NCI-H1092 (cell line): ENCODE results near the gene TSPAN18.
A peak's percentile ranks its signal among the peaks of the same experiment; 100 is the strongest.

ENCODE experiments used
- DNase-seq: peaks from one replicate; lab custom pipeline; 2025; lab: John Stamatoyannopoulos, UW

TSPAN18 gene

DNA sequence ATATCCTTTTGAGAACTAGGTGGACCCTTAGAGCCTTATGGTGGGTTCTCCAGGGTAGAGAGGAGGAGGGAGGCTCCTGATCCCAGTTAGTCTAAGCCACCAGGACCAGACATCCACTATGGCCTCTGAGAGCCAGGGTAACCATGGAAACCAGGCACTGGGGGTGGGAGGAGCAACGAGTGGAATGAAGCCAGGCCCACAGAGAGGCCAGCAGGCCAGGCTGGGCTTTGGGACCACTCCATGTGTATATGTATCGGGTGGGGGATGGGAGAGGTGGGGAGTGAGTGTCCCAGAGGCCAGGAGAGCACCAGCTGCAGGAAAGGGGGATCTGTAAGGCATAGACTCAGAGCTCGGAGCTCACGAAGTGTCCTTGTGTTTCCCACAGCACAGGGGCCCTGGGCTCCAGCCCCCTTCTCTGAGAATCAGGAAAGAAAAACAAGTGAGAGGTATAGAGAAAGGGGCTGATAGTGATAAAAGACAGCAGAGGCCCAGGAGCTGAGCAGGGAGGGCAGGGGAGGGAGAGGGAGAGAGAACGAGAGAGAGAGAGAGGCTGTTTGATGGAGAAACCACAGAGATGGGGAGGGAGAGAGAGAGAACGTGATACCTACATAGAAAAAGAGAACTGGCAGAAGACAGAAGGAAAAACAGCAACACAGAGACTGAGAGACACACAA, 15.5 kb upstream of the TSPAN18 start:
- peak; percentile 60 for DNase-seq

DNA sequence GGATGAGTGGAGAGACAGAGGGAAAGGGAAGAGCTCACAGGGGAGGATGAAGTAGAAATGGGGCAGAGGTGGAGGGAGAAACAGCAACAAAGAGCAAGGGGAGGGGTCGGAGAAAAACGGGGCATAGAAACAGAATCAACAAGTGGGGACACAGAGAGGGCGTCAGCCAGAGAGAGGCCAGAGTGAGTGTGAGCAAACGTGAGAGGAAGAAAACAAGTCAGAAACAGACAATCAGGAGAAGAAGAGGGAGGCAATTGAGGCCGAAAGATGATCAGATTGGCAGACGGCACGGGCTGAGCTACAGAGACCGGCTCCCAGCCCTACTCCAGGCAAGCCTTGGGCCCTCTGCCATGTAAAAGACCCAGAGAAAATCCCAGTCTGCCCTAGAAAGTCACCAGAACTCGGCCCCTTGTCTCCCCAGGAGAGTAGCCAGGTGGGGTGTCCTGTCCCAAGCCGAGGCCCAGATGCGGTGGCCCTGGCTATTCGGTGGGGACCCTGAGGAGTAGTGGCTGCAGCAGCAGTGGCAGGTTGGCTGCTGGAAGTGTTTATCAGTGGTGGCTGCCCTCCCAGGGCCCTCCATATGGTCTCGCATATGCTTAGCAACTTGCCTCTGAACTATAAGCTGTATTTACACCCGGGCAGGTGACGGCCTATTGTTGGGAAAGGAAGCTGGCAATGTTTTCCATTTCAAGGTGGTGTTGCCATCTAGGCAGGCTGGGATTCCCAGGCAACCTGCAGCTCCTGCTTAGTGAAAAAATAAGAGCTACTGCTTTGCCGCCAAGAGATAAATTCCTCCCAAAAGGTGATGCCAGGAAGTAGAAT, 14.8 kb upstream of the TSPAN18 start:
- peak; percentile 42 for DNase-seq

DNA sequence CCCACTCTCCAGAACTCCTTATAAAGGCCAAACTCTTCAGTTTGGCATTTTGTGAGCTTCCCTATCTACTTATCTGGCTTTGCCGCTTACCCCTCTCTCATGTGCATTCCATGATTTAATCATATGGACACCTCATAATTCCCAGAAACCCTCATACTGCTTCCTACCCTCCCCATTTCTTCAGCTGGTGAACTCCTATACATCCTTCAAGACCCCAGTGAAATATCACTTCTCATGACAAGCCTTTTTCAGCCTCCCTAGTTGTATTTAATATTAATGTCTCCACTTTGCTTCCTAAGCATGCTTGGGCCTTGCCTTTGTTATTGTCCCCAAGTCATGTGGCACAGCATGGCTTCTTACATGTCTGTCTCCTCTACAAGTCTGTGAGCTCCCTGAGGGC, 13.7 kb upstream of the TSPAN18 start:
- DNase-seq = no peak

DNA sequence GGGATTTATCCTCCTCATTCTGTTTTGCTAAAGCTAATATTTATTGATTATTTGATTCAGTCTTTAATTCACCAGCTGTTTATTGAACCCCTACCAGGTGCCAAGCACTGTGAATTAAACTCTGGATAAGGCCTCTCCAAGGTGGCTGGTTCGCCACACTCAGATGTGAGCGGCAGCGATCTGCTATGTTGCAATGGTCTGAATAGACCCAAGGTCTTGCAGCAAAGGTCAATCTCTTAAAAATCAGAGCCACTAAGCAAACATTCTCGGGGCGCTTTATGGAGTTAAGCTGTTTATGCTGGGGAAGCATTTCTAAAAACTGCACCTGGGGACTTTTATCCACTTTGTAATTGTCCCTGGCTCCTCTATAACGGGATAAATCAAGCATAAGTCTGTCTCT, 10.5 kb upstream of the TSPAN18 start:
- no peak for DNase-seq

DNA sequence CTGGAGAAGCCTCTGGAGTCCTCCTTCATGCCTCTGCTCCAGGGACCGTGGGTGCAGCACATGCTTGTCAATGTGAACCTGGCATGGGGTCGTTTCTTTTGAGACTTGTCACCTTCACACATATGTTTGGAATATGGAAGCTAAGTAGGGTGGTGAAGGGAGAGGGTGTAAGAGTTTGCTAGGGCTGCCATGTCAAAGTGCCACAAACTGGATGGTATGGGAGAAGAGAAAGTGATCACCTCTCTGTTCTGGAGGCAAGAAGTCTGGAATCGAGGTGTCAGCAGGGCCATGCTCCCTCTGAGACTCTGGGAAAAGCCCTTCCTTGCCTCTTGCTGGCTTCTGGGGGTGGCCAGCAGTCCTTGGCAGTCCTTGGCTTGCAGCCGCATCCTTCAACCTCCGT, 8.7 kb upstream of the TSPAN18 start:
- no peak for DNase-seq

DNA sequence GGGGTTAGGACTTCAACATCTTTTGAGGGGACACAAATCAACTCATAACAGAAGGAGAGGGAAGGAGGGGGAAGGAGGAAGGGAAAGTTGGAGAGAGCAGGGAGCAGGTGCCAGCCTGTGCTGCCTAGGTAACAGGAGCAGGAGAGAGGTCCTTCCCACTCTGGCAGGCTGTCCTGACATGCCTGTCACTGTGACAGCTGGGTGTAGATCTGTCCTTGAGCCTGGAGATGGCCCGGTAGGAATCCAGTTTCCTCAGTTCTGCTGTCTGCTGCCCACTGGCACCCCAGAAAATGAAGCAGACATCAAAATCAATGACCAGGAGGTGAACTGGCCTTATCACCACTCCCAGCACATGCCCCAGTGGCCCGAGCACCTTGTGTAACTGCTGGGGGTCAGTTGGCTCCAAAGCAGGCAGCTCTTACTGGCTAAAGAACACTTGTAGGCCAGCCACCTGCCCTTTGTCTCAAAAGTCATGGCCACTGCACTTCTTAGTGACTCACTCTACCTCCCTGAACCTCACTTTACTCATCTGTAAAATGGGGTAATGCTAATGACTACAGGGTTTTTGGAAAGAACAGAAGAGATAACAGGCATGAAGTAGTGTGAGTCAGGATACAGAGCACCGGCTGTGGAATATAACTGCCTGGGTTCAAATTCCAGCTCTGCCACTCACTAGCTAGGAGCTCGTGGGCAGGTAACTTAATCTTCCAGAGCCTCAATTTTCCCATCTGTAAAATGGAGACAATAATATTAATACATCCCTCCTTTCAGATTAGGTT, 8.0 kb upstream of the TSPAN18 start:
- DNase-seq = no peak

DNA sequence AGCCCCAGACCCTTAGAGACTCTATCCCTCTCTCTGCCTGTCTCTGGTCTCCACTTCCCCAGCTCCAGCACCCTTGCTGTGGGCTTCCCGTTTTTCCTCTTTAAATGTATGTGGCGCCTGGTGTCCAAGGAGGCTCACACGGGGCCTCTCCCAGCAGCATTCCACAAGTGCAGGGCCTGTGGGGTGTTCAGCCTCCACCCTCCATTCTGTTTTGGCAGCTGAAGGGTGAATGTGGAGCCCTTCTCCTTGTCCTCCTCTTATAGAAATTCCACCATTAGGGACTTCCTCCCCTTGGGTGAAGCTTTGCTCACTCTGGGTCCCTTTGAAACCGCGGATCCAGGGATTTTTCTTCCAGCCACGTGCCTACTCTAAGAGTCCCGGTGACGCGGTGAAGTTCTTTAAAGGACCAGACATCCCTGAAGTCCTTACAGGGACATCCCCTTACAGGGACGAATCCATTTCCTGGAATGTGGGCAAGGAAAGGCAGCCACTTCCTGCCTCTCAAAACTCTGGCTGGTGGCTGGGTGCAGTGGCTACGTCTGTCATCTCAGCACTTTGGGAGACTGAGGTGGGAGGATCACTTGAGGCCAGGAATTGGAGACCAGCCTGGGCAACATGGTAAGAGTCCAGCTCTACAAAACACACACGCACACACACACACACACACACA, 1.6 kb upstream of the TSPAN18 start:
- DNase-seq = no peak

DNA sequence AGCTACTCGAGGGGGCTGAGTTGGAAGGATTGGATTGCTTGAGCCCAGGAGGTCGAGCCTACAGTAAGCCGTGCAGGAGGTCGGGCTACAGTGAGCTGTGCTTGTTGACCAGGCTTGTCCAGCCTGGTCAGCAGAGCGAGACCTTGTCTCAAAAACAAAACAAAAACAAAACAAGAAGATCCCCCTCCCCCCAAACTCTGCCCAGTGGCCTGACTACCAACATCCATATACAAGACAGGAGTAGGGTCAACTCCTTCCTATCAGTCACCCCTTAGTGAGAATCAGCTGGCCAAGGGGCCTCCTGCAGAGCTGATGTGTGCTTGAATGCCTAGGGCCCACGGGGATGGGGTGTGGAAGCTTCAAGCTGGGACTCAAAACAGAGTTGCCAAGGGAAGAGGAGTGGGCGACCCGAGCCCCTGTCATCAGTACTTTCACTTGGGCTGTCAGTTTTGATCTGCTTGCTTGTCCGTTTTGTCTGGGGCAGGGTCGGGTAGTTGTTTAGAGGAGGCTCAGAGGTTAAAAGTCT, 942 bp upstream of the TSPAN18 start:
- DNase-seq = no peak

DNA sequence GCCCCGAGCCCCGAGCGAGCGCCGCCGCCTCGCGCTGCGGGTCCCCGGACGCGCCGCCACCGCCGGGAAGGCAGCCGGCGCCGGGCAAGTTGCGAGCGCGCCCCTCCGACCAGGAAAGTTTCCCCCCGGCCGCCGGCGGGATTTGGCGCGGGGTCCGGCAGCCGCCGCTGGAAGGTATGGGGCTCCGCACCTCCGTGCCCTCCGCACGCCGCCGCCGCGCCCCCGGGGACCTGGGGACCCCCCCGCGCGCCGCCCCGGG, 281 bp downstream of the TSPAN18 start:
- DNase-seq = no peak

DNA sequence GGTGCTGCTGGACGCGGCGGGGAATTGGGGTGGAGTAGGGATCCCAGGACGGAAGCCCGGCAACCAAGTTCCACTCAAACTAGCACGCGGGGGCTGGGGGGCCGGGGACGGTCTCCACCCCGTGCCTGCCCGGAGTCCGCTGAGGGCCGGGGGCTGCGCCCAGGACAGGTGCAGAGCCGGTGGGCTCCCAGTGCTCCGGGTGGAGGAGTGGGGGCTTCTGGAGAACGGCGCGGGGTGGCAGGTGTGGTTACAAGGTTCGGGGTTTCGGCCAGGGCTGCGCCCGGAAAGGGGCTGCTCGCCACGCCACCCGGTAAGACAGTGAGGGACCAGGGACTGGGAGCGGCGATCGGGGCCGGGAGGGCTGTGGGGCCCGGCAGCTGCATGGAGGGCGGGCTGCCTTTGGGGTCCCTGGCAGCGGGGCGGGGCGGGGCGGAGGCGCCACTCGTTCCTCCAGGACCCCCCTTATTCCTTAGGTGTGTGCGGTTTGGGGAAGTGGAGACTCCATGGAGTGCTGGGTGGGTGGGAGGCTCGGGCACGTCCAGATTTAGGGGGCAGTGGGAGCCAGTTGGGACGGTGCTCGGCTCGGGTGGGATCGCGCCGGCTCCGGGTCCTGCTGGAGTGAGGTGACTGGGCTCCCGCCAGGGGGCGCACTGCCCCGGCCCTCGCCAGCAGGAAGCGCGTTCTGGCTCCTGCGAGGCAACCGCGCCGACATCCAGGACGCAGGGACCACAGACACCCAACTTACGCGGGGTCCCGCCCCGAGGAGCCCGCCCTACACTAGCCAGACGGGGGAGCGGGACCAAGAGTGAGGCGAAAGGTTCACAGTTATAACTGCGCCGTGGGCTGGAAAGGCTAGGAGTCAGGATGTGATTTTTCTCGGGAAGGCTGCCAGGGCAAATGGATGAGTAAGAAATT, 868 bp downstream of the TSPAN18 start:
- peak; percentile 48 for DNase-seq

DNA sequence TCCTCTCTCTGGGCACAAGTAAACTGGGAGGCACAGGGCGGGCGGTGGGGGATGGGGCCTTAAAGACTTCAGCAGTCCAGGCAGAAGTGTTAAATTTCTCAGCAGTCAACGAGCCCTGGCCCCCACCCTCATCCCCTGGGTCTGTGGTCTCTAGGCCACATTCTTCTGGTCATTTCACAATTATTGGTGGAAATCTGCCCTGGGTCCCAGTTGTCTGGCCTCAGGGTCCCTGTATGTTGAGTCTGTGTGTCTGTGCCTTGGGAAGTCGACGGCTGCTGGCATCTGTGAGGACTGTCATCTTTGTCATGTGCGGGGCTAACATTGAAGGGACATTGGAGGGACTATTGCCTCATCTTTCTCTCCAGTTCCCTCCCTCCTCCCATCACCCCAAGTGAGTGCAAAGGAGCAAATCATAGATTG, 1.7 kb downstream of the TSPAN18 start:
- no peak for DNase-seq

DNA sequence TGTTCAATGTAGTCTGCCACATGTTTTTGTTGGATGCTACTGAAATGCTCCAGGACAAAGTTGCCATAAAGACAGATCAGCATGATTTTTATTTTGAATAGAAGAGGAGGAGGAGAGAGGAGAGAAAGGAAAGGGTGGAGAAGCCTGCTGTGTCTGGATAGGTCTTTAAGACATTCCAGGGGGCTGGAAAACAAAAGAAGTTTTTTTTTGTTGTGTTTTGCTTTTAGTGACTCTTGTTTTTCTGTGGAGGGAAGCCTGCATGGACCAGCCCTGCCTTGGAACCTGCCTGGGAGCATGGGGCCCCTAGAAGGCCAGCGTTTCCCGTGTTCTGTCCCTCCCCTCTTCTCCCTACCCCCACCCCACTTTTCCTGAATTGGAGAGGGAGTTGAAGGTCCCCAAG, 2.3 kb downstream of the TSPAN18 start:
- no peak for DNase-seq

DNA sequence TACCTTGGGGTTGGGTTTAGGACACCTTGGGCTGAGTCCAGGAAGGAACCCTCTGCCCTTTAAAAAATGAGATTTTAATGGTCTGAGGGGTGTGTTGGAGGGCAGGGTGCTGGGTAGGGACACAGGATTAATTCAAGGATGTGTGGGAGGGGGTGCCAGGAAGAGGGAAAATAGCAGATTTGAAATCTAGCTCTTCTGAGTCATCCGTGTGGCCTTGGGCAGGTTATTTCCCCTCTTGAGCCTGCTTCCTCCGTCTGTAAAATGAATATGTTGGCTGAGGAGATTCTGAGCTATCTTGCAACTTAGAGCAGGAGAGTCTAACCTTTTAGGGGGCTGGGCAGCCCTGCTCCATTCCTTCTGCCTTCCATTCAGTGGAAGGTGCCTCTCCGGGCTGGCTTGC, 3.0 kb downstream of the TSPAN18 start:
- no peak for DNase-seq

DNA sequence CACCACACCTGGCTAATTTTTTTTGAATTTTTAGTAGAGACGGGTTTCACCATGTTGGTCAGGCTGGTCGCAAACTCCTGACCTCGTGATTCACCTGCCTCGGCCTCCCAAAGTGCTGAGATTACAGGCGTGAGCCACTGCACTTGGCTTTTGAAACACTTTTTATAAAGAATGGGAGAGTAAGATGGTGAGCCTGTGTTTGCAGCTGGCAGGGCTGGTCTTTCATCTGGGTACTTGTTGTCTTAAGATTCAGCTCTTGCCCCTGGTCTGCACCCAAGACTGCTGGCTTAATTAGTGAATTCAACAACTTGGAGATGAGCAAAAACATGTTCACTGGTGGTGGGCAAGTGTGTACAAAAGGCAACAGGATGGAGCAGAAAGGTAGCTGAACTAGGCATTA, 4.0 kb downstream of the TSPAN18 start:
- DNase-seq = no peak

DNA sequence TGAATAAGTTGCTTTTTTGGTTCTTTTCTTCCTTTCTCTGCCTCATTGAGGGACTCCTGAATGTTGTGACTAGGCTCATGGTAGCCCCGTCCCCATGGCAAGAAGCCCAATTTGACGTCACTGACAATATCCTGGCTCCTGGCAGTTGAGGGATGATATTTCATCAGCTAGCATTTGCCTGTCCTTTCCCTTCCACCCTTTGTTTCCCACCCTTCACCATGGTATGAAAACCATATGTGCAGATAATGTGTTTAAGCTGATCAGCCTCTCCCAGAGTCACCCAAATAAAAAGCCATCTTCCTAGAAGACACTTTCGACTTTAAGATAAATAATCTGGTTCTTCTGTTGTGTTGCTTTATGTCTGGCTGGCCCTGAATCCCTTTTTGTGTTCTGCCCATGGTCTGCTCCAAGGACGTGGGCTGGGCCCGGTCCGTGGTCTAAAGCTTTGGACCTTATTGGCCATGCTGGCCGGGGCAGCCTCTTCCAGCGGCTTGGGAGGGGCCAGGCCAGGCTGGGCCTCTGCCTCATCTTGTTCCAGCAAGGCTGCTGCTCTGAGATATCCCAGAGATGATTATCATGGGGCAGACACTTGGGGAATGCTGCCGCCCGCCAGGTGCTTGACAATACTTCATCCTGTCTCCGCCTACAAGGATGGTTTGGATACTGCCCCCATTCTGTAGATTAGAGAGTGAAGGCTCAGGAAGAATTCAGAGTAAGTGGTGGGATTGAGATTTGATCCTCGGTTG, 5.1 kb downstream of the TSPAN18 start:
- no peak for DNase-seq

DNA sequence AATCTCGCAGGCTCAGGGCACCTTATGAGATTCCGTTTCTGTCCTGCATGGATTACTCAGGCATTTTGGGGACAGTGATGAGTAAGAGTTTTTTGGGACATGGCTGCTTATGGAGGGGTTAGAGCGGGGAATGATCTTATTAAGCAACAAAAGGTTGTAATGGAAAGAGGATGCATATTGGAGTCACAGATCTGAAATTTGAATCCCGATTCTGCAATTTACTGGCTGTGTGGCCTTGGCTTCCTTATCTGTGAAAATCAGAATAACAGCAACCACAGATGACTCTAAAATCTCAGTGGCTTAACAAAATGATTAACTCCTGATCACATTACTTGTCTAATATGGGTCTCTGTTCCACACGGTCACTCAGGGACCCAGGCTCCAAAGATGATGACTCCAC, 5.8 kb downstream of the TSPAN18 start:
- no peak for DNase-seq

DNA sequence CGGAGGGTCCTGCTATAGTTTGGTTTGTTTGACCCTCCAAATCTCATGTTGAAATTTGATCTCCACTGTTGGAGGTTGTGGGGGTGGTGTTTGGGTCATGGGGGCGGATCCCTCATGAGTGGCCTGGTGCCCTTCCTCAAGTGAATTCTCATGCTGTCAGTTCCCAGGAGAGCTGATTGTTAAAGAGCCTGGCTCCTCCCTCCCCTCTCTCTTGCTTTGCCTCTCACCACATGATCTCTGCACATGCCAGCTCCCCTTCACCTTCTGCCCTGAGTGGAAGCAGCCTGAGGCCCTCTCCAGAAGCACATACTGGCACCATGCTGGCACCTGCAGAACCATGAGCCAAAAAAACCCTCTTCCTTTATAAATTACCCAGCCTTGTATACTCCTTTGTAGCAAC, 7.1 kb downstream of the TSPAN18 start:
- no peak for DNase-seq

DNA sequence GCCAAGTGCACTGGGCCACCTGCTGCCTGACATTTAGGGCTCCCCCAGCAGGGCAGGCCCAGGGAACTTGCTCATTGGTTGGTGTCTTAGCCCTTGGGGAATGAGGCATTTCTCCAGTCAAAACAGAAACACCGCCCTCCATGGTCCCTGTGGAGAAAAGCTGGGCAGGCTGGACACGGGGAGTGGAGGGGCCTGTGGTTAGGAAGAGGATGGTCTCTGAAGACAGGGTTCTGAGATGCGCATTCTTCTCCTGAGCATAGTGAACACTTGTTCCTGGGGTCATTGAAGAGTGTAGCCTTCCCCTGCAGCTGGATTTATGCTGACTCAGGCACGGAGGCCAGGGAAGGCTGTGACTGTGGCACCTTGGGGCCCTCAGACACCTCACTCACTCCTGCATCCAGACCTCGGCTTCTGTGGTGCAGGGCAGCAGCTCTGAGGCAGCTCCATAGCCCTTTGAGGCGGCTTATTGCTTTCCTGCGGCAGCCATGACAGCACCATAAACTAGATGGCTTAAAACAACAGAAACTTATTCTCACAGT, 8.2 kb downstream of the TSPAN18 start:
- DNase-seq = no peak

DNA sequence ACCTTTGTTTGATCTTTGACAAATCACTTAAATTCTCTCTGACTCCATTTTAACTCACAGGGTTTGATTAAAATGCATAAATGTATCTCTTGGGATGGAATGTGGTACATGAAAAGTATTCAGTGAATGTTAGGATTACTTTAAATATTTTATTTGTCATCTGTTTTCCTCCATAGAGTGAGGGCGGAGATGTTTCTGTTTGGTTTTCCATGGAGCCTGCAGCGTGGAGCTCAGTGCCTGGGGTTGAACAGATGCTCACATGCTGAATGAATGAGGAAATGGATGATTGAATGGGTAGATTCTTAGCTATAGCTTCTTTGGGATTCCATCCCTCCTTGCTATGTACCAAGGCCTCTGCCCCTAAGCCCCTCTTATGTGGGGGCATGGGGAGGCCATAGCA, 10.0 kb downstream of the TSPAN18 start:
- no peak for DNase-seq
